NCI-H748 (cell line): ENCODE results near the gene CLDN10.
"Not testable (repeated sequence)": the region's sequence is repeated elsewhere in the genome, so short reads cannot be mapped to it uniquely, and the experiment has no call there.

Source experiments
- DNase-seq: peaks from one replicate; lab custom pipeline; 2025; ENCODE audit not compliant: unreplicated experiment; lab: John Stamatoyannopoulos, UW

CLDN10 gene

DNA sequence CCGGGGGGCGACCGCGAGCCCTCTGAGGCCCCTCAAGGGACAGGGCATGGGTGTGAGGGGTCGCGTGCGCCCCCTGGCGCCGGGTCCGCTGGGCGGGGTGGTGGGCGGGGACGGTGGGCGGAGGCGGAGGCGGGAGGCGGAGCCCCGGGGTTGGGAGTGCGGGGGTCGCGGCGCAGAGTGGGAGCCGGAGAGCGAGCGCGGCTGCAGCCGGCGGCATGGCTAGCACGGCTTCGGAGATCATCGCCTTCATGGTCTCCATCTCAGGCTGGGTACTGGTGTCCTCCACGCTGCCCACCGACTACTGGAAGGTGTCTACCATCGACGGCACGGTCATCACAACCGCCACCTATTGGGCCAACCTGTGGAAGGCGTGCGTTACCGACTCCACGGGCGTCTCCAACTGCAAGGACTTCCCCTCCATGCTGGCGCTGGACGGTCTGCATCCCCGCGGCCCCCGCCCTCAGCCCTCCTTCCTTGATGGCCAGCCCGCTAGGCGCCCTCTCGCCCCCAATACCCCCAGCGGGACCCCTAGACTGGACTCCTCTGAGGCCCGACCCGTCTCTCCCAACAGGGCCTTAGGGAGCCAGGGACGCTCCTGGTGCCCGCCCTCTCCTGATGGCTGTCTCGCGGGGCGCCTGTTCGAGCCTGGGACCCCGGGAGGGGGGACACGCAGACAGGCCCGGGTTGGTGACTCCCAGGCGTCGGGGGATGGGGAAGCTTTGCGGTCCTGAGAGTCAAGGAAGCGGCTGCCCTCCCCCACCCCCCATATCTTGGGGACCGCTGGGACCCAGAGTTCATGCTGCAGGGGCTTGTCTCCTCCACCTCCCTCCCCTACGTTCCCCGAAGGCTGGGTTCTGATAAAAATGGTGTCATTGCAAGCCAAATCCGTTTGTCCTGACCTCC lies at the start of gene CLDN10:
Gene CLDN10, plus strand, starts transcription at position 182 of the 903 bp plus-strand sequence. Its CDS starts 34 bp downstream, at position 216.
- peak; percentile 69 for DNase-seq

GRCh38 chr13:95503662-95504061 lies 48.9 kb upstream of the CLDN10 start:
- DNase-seq: no peak

GRCh38 chr13:95505265-95505664 lies 47.3 kb upstream of the CLDN10 start:
- DNase-seq: no peak

GRCh38 chr13:95505986-95506385 lies 46.5 kb upstream of the CLDN10 start:
- DNase-seq: no peak

DNA sequence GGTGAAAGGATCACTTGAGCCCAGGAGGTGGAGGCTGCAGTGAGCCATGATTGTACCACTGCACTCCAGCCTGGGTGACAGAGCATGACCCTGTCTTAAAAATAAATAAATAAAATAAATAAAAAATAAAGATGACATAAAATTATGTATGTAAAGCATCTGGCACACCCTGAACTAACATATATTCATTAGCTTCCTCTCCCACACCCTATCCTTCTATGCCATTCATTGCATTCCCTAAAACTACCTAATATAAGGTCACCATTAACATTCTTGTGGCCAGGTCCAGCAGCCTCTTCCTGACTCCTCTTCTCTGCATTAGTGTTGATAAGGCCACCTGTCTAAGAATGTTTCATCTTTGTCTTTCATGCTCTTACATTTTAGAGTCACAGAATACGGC lies 44.5 kb upstream of the CLDN10 start:
- DNase-seq: no peak

DNA sequence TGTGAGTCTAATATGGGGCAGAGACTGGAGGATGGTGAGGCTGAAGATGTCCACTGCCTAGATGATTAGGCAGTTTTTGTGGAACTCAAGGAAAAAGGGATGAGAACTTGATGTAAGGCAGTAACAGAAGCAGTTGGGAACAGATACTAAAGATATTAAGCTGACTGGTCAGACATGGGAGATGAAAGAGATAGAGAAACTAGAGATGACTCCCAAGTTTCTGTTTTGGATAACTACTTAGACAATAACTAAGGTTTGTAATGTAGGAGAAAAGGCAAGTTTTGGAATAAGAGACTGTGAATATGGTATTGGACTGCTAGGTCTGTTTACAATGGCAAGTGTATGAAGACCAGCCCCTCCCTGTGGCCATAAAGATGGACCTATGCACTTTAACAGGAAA lies 43.5 kb upstream of the CLDN10 start:
- DNase-seq: no peak

DNA sequence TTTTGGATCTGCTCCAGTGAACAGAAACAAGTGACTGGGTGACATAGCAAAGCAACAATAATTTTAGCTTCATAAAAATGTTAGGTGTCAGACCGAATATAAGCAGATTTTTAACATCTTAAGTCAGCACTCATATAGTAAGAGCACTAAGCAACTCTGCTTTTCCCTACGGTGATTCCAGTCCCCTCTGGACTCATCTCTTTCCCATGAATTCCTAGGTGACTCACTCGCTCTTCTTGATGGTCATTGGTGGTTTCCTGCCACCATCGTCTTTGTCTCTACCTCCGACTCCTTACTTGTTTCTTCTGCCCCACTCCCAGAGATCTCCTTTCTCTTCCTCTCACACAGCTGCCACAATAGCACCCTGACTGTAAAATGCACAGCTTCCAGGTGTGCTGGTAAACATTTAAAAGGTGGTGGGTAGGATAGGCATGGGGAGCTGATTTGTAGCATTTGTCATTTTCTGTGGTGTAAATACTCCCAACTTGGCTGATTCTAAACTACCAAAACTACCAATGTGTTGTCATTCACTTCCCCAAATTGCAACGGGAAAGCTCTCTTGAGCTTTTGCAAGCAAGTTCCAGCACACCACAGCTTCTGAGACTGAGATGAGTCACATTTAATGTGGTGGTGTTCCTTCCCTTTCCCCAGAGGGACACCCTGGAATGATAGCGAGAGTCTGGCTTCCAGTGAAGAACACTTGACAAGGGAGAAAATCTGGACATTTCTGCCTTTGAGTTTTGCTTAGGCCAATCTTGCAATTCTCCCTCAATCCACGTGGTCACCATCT lies 42.8 kb upstream of the CLDN10 start:
- DNase-seq: no peak

DNA sequence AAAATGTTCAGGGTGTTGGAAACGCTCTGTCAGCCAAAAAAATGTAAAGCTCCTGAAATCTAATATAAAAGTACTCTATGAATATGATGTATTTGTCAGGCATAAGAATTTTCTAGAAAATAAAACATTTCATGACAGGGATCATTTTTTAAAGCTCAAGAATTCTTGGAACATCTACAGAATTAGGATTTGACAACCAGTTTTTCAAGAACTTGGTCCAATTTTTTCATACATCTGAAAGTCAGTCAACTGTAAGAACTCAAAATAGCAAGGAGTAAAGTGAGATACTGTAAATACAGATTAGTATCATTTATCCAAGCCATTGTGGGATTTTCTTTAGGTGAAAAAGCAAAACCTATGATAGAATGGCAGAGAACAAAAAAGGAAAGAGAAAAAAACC lies 41.6 kb upstream of the CLDN10 start:
- no peak for DNase-seq

- DNase-seq: no peak
Measured at GRCh38 chr13:95512424-95512823, 40.1 kb upstream of the CLDN10 start.

DNA sequence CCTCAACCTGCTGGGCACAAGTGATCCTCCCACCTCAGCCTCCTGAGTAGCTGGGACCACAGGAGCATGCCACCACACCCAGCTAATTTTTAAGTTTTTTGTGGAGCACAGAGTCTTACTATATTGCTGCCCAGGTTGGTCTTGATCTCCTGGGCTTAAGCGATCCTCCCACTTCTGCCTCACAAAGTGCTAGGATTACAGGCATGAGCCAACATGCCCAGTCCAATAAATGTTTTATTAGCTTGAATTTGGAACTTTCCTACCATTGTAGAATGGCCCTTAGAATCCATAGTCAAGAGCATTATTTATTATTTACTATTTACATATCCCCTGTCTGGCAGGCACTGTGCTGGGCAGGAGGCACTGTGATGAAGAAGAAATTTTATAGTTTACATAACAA lies 39.6 kb upstream of the CLDN10 start:
- no peak for DNase-seq

- not testable (repeated sequence) for DNase-seq
Measured at GRCh38 chr13:95515606-95516005, 36.9 kb upstream of the CLDN10 start.

DNA sequence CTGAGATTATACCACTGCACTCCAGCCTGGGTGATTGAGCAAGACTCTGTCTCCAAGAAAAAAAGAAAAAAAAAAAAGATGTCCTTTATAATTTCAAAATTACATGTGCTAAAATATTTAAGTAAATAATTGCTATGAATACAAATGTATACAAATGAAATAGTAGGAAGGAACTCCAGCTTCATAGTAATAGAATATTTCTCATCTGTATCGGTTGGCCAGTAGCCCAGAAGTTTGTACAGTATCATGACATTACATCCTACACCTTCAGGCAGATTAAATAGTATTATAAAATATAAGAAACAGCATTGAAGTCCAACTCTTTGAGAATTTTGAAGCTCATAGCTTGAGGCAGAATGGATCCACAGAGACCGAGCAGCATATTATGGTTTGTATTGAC lies 36.5 kb upstream of the CLDN10 start:
- DNase-seq: no peak

- DNase-seq: no peak
Measured at GRCh38 chr13:95516492-95516891, 36.0 kb upstream of the CLDN10 start.

DNA sequence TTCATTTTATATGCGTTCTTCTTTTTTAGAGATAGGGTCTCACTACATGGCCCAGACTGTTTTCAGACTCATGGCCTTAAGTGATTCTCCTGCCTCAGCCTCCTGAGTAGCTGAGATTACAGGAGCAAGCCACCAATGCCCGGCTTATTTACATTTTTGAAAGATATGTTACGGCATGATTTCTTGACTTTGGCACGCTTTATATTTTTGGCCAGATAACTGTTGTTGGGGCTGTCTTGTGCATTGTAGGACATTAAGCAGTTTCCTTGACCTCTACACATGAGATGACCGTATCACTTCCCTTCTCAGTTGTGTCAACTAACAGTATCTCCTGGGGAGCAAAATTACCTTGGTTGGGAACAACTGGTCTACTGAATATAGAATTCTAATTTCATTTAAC lies 28.9 kb upstream of the CLDN10 start:
- no peak for DNase-seq

DNA sequence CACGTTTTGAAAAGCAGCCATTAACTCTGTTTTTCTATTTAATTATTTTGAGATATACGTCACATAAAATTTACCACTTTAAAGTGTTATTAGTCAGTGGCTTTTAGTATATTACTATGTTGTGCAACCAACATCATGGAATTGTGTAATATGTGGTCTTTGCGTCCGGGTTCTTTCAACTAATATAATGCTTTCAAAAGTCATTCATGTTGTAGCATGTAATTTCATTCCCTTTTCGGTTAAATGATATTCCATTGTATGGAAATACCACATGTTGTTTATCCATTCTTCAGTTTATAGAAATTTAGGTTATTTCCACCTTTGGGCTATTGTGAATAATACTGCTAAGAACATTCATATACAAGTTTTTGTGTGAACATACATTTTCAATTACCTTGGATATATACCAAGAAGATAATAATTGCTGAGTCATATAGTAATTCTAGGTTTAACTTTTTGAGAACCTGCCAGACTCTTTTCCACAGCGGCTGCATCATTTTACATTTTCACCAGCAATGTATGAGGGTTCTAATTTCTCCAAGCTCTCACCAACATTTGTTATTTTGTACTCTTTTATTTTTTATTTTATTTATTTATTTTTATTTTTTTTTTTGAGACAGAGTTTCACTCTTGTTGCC lies 28.1 kb upstream of the CLDN10 start:
- DNase-seq: no peak

GRCh38 chr13:95527955-95528354 lies 24.6 kb upstream of the CLDN10 start:
- DNase-seq: no peak

GRCh38 chr13:95530178-95530577 lies 22.3 kb upstream of the CLDN10 start:
- peak; percentile 67 for DNase-seq

- no peak for DNase-seq
Measured at GRCh38 chr13:95533545-95534160, 18.9 kb upstream of the CLDN10 start.

- DNase-seq: no peak
Measured at GRCh38 chr13:95535243-95535642, 17.3 kb upstream of the CLDN10 start.

GRCh38 chr13:95536632-95537241 lies 15.8 kb upstream of the CLDN10 start:
- peak; percentile 56 for DNase-seq

DNA sequence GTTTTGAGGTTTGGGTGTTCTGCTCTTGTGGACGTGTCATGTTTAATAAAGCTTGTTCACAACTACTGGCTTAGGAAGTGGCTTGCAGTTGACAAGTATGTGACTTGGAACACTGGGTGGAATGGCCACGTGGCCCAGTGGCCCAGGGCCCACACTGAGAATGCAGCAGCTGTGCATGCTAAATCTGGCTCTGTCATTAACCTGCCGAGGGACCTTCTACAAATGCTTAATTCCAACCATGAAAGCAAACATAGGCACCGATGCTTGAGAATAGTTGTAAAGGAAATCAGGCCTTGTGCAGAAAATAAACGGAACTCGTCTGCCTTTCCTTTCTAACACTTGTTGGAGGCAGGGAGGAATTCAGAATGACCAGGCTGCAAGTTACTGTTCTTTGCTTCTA lies 11.6 kb upstream of the CLDN10 start:
- peak; percentile 14 for DNase-seq
